Ishikawa (cell line): ENCODE results near the gene TSPEAR.

Source experiments
- CEBPB ChIP-seq: IDR thresholded peaks from 2 replicates; pipeline ENCODE4 v1.6.1; 2012
- CREB1 ChIP-seq: IDR thresholded peaks from 2 replicates; pipeline ENCODE4 v1.6.1; 2012; ENCODE audit warnings: low read depth
- EP300 ChIP-seq: IDR thresholded peaks from 2 replicates; pipeline ENCODE4 v1.6.1; 2012; ENCODE audit warnings: borderline replicate concordance
- RAD21 ChIP-seq: IDR thresholded peaks from 2 replicates; pipeline ENCODE4 v1.6.1; 2012; ENCODE audit warnings: low read depth
- TEAD4 ChIP-seq: IDR thresholded peaks from 2 replicates; pipeline ENCODE4 v1.6.1; 2012
- USF1 ChIP-seq: IDR thresholded peaks from 2 replicates; pipeline ENCODE4 v1.6.1; 2012

DNA sequence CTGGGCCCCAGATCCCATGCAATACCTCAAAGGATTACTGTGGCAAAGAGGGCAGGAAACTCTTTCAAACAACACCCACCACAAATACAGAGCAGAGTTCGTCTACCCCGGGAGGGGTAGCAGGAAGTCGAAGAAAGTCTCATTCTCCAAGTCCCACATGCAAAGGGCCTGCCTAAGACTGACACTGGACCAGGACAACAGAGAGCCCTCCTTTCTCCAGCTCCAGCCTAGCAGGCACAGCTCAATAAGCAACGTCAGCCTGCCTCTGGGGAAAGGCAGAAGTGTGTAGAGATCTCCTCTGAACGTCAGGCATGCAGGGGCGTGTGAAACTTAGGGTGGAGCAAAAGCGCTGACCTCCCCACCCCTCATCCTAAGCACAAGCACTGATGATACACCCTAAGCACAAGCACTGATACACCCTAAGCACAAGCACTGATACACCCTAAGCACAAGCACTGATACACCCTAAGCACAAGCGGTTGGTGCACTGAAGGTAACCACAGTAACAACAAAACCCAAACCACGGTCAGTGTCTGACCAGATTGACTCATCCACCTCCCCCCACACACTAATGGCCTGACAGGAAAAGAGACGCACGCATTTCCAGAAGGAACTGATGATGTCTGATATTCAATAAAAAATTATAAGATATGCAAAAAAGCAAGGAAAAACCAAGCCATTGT, 52.3 kb downstream of the TSPEAR start:
- no peak for TF ChIP-seq CEBPB
- no peak for TF ChIP-seq RAD21
- no peak for TF ChIP-seq TEAD4
- no peak for TF ChIP-seq CREB1
- no peak for TF ChIP-seq USF1
- no peak for TF ChIP-seq EP300
